SJSA1 (cell line): ENCODE results near the gene UPK2. TPM values are rescaled to one million over a fixed set of nuclear protein-coding genes. Genes with fewer than 3 reads are reported as not detected.
"Not testable (repeated sequence)": the region's sequence is repeated elsewhere in the genome, so short reads cannot be mapped to it uniquely, and the experiment has no call there.

Experiments used
- DNase-seq, 2 experiments: peaks; one replicate each; pipeline ENCODE4 v3.0.0-alpha.2; 2015 to 2020; ENCODE audit warnings: low spot score in 2 of 2, low read depth in 1 of 2
- H3K27ac ChIP-seq: fragments of 250-450 bp; sonication (Bioruptor Pico); 2 replicates; pipeline ENCODE4 v1.5.1; 2020; ENCODE audit warnings: mild to moderate bottlenecking, moderate library complexity
- H3K27me3 ChIP-seq: fragments of 250-450 bp; sonication (Bioruptor Pico); replicated peaks from 2 replicates; pipeline ENCODE4 v1.5.1; 2020; ENCODE audit warnings: mild to moderate bottlenecking, moderate library complexity
- H3K36me3 ChIP-seq: fragments of 250-450 bp; sonication (Bioruptor Pico); 2 replicates; pipeline ENCODE4 v1.5.1; 2020; ENCODE audit warnings: mild to moderate bottlenecking
- H3K4me1 ChIP-seq: fragments of 250-450 bp; sonication (Bioruptor Pico); replicated peaks from 2 replicates; pipeline ENCODE4 v1.6.1; 2021; ENCODE audit warnings: mild to moderate bottlenecking
- H3K4me3 ChIP-seq: fragments of 250-450 bp; sonication (Bioruptor Pico); 2 replicates; pipeline ENCODE4 v1.5.1; 2020; ENCODE audit warnings: mild to moderate bottlenecking
- H3K9me3 ChIP-seq: fragments of 250-450 bp; sonication (Bioruptor Pico); replicated peaks from 2 replicates; pipeline ENCODE4 v1.5.1; 2020; ENCODE audit warnings: mild to moderate bottlenecking
- total RNA-seq: library from RNA; depleted of rRNA; stranded (reverse); fragments of >200 nt; shearing (Covaris generic); gene quantifications from 2 replicates; pipeline ENCODE4 v1.2.3, GENCODE V29; 2014

The UPK2 gene
- total RNA-seq, 1 experiment from 2014 or later: not detected

- no peaks in the 10 kb centered on the region for H3K36me3 ChIP-seq
- H3K4me1 ChIP-seq: 0 out of 2 replicates have a peak, but pooled peaks cover 4% of the 10 kb centered on the region
- no peaks in the 10 kb centered on the region for H3K9me3 ChIP-seq
- no peak for DNase-seq
- H3K4me3 ChIP-seq: no peak overlapping the region
- H3K27ac ChIP-seq: no peak overlapping the region
- H3K27me3 ChIP-seq: no peaks in the 10 kb centered on the region
Measured at GRCh38 chr11:118939404-118939915, 16.6 kb upstream of the UPK2 start.

DNA sequence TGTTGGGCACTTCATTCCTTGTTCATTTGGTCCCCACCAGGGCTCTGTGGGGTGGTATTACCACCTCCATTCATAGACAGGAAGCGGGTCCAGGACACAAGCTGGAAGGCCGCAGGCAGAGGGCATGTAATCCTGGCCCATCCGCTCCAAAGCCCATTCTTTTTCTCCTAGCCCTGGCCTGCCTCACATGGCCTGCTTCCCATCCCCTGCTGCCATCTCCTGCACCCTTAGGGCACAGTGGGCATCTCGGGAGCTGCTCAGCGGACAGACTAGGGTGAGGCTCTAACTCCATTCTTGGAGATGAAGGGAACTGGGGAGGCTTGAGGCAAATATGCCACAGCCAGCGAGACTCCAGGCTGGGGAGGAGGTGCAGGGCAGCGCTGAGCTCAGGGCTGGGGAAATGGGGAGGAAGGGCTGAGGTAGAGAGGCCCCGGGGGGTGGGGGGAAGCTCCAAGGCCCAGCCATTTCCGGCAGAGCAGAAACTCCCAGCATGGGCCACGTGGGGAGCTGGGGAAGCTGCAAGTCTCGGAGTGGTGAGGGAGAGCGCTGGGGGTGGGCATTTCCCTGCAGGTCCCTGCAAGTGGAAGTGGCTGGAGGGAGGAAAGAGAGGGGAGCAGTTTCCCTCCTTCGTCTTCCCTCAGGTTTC is 16.0 kb upstream of the UPK2 start:
- H3K4me3 ChIP-seq: no peak overlapping the region
- no peaks in the 10 kb centered on the region for H3K27me3 ChIP-seq
- no peaks in the 10 kb centered on the region for H3K9me3 ChIP-seq
- H3K36me3 ChIP-seq: no peaks in the 10 kb centered on the region
- 0 out of 2 replicates have a peak, but pooled peaks cover 4% of the 10 kb centered on the region for H3K4me1 ChIP-seq
- DNase-seq: no peak
- H3K27ac ChIP-seq: no peak overlapping the region

DNA sequence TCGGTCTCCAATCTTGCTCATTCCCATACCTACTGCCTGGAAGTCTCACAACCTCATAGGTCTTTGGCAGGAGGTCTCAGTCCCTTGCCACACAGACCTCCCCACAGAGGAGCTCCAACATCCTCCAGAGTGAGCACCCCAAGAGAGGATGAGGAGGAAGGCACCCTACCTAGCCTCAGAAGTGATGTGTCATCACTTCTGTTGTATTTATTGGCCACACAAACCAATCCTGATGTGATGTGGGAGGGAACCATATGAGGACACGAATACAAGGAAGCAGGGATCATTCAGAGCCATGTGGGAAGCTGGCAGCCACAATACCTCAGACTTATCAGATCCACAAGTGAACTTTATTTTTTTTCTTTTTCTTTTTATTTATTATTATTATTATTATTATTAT is 9.0 kb upstream of the UPK2 start:
- Histone ChIP-seq H3K27me3 (no peaks in the 10 kb centered on the region), H3K27ac (no peak overlapping the region), H3K36me3 (no peaks in the 10 kb centered on the region), H3K4me3 (no peak overlapping the region), H3K4me1 (no peaks in the 10 kb centered on the region), H3K9me3 (no peaks in the 10 kb centered on the region)
- no peak for DNase-seq

DNA sequence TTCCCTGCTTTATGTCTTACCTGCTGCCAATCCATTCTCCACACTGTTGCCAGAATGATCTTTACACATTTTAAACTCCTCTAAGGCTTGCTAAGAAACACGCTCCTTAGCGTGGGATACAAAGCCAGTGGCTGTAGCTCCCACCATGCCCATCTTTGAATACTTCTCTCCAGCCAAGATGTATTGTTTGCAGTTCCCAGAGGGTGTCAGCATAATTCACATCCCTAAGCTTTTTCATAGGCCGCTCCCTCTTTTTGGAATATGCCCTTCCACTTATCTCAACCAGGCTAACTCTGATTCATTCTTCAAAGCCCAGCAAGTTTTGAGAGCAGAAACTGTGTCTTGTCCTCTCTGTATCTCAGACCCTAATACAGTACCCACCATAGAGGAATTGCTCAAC is 8.1 kb upstream of the UPK2 start:
- no peaks in the 10 kb centered on the region for H3K4me1 ChIP-seq
- DNase-seq: no peak
- no peaks in the 10 kb centered on the region for H3K27me3 ChIP-seq
- no peak overlapping the region for H3K27ac ChIP-seq
- H3K4me3 ChIP-seq: no peak overlapping the region
- no peaks in the 10 kb centered on the region for H3K9me3 ChIP-seq
- no peaks in the 10 kb centered on the region for H3K36me3 ChIP-seq

DNA sequence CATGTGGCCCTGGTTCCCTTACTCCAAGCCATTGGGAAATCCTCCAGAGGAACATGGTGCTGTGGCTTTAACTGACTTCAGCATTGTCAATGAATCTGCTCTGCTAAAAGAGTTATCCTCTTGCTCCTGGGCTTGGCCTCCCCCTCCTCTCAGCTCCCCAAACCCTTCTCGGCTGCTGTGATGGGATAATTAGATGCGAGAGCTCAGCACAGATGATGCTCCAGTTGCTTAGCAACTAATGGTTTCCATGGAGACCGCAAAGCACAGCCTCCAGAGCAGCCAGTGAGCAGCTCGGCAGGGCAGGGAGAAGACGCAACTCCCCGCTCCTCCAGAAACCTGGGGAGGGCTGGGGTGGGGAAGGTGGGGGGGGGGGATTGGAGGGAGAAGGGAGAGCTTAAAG is 2.8 kb upstream of the UPK2 start:
- no peak overlapping the region for H3K4me3 ChIP-seq
- H3K36me3 ChIP-seq: no peaks in the 10 kb centered on the region
- no peaks in the 10 kb centered on the region for H3K27me3 ChIP-seq
- no peak overlapping the region for H3K27ac ChIP-seq
- H3K4me1 ChIP-seq: no peaks in the 10 kb centered on the region
- DNase-seq: no peak
- H3K9me3 ChIP-seq: no peaks in the 10 kb centered on the region

DNA sequence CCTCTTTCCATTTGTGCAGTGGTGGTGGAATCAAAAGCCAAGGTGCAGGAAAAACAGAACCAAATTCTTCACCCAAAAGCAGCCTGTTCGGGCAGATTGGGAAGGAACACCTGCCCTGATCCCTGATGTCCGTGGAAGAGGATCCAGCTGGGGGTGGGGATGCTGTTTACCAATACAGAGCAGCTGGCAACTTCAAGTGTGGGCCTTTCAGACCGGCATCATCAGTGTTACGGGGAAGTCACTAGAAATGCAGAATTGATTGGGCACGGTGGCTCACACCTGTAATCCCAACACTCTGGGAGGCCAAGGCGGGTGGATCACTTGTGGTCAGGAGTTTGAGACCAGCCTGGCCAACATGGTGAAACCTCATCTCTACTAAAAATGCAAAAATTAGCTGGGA is 2.1 kb upstream of the UPK2 start:
- not testable (repeated sequence) for H3K4me3 ChIP-seq, H3K9me3 ChIP-seq, H3K27me3 ChIP-seq, H3K27ac ChIP-seq, H3K4me1 ChIP-seq, H3K36me3 ChIP-seq, DNase-seq

DNA sequence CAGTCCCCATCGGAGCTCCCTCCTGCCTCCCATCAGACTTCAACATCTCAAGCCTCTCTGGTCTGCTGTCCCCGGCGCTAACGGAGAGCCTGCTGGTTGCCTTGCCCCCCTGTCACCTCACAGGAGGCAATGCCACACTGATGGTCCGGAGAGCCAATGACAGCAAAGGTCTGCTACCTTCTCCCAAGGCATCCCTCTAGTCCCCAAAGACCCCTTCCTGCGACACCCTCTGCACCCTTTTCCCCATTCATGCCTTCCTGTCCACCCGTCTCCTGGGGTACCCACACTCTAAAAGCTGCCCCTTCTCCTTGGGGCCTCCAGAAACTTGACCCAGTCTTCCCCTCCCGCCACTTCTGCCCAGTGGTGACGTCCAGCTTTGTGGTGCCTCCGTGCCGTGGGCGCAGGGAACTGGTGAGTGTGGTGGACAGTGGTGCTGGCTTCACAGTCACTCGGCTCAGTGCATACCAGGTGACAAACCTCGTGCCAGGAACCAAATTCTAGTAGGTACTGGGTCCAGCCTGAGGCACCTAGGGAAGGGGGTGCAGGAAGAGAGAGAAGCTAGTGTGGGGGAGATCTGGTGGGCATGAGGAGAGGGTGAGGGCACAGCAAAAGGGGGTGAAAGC is 860 bp downstream of the UPK2 start:
- Histone ChIP-seq H3K27me3 (no peaks in the 10 kb centered on the region), H3K27ac (no peak overlapping the region), H3K4me1 (no peaks in the 10 kb centered on the region), H3K4me3 (no peak overlapping the region), H3K36me3 (no peaks in the 10 kb centered on the region), H3K9me3 (no peaks in the 10 kb centered on the region)
- DNase-seq: no peak

- Histone ChIP-seq H3K4me1 (no peaks in the 10 kb centered on the region), H3K36me3 (no peaks in the 10 kb centered on the region), H3K4me3 (no peak overlapping the region), H3K27me3 (no peaks in the 10 kb centered on the region), H3K9me3 (no peaks in the 10 kb centered on the region), H3K27ac (no peak overlapping the region)
- no peak for DNase-seq
Measured at GRCh38 chr11:118957549-118957948, 1.5 kb downstream of the UPK2 start.

DNA sequence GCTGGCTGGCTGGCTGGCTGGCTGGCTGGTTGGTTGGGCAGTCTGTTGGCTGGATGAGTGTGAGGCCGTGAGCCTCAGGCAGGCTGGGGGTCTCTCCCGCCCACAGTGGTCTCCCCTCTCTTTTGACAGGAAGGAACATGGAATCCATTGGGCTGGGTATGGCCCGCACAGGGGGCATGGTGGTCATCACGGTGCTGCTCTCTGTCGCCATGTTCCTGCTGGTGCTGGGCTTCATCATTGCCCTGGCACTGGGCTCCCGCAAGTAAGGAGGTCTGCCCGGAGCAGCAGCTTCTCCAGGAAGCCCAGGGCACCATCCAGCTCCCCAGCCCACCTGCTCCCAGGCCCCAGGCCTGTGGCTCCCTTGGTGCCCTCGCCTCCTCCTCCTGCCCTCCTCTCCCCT is 1.9 kb downstream of the UPK2 start:
- Histone ChIP-seq H3K36me3 (no peaks in the 10 kb centered on the region), H3K4me3 (no peak overlapping the region), H3K9me3 (no peaks in the 10 kb centered on the region), H3K27ac (no peak overlapping the region), H3K27me3 (no peaks in the 10 kb centered on the region), H3K4me1 (no peaks in the 10 kb centered on the region)
- DNase-seq: no peak

GRCh38 chr11:118958577-118958976 is 2.5 kb downstream of the UPK2 start:
- H3K9me3 ChIP-seq: no peaks in the 10 kb centered on the region
- H3K4me3 ChIP-seq: no peak overlapping the region
- H3K27me3 ChIP-seq: no peaks in the 10 kb centered on the region

GRCh38 chr11:118961189-118961588 is 5.1 kb downstream of the UPK2 start:
- H3K36me3 ChIP-seq: no peaks in the 10 kb centered on the region
- no peaks in the 10 kb centered on the region for H3K27me3 ChIP-seq
- no peaks in the 10 kb centered on the region for H3K9me3 ChIP-seq
- H3K4me1 ChIP-seq: no peaks in the 10 kb centered on the region
- DNase-seq: no peak
- no peak overlapping the region for H3K27ac ChIP-seq
- no peak overlapping the region for H3K4me3 ChIP-seq

More at GRCh38 chr11:118958577-118958976, 2.5 kb downstream of the UPK2 start:
- Histone ChIP-seq H3K27ac (no peak overlapping the region), H3K4me1 (no peaks in the 10 kb centered on the region), H3K36me3 (no peaks in the 10 kb centered on the region)
- DNase-seq: no peak

DNA sequence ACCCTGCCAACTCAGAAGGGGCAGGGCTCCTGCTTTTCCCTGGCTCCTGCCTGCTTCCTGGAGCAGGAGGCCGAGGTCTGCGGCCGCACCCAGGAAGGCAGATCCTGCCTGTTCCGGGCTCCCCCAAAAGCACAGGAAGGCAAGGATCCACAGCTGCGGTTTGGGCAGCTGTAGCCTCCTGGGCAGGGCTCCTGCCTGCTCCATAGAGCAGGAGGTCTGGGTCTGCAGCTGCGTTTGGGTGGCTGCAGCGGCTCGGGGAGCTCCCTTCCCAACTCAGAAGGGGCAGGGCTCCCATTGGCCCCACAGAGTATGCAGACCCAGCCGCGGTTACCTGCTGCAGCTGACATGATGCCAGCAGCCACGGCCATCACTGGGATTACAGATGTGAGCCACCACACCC is 5.5 kb downstream of the UPK2 start:
- DNase-seq: no peak
- Histone ChIP-seq H3K27me3 (no peaks in the 10 kb centered on the region), H3K9me3 (no peaks in the 10 kb centered on the region), H3K4me3 (no peak overlapping the region), H3K4me1 (no peaks in the 10 kb centered on the region), H3K36me3 (no peaks in the 10 kb centered on the region), H3K27ac (no peak overlapping the region)

GRCh38 chr11:118969508-118969907 is 13.4 kb downstream of the UPK2 start:
- DNase-seq, H3K36me3 ChIP-seq, H3K27me3 ChIP-seq: not testable (repeated sequence)

GRCh38 chr11:118971646-118972045 is 15.5 kb downstream of the UPK2 start, which contains the start of gene FOXR1:
Gene FOXR1, plus strand, starts transcription at chr11:118971761. Its CDS starts 171 bp downstream, at chr11:118971932.
- Histone ChIP-seq H3K27me3 (no peaks in the 10 kb centered on the region), H3K4me3 (no peak within 1 kb of the TSS), H3K27ac (no peak within 1 kb of the TSS), H3K4me1 (no peaks in the 10 kb centered on the region), H3K9me3 (no peaks in the 10 kb centered on the region), H3K36me3 (no peaks in the 10 kb centered on the region)
- DNase-seq: no peak

More at GRCh38 chr11:118969508-118969907, 13.4 kb downstream of the UPK2 start:
- not testable (repeated sequence) for H3K4me3 ChIP-seq, H3K9me3 ChIP-seq, H3K27ac ChIP-seq, H3K4me1 ChIP-seq
